Right lobe of liver (tissue), 4 donors: Measurements from ENCODE around the gene KCNG4.

Experiments used
- CTCF ChIP-seq, 4 donors: fragments of 200-600 bp in 3 of 4; fragments of 450-650 bp in 1 of 4; IDR thresholded peaks; one replicate each; pipeline versions ENCODE4 v1.5.1 to v1.8.0; 2016 to 2022; ENCODE audit warnings: antibody characterized with exemption in 4 of 4, mild to moderate bottlenecking in 2 of 4
- POLR2A ChIP-seq: fragments of 450-650 bp; IDR thresholded peaks from one replicate; pipeline ENCODE4 v1.6.1; 2017; ENCODE audit warnings: antibody characterized with exemption, mild to moderate bottlenecking
- donor health status: DM: no; HTN: no; CAD: no.
- donor health status: DM: no; HTN: no; CAD: no.
- donor health status: DM: no; HTN: yes; CAD: no.

GRCh38 chr16:84278968-84279367 is 39.2 kb upstream of the KCNG4 start:
- TF ChIP-seq CTCF (IDR thresholded peaks at IDR 0.05) = no peak
- no peak for TF ChIP-seq POLR2A
